Gastrocnemius medialis (tissue), 4 donors: ENCODE measurements around the gene CLCN6. TPM values are rescaled to one million over a fixed set of nuclear protein-coding genes. Genes with fewer than 3 reads are reported as not detected.

ENCODE experiments used
- ATAC-seq, 2 donors: fragments of 150-250 bp; one replicate each; pipeline ENCODE4 v1.9.1; 2016
- DNase-seq, 2 donors: peaks; one replicate each; pipeline ENCODE4 v3.0.0-alpha.2; 2019
- H3K27ac ChIP-seq, 4 donors: fragments of 200-600 bp; sonication (generic); 1 replicate in 1 of 4; 2 replicates in 3 of 4; pipeline ENCODE4 v1.5.1; 2016 to 2018; ENCODE audit warnings: mild to moderate bottlenecking in 2 of 4, moderate library complexity in 1 of 4
- H3K27me3 ChIP-seq, 3 donors: fragments of 200-600 bp; sonication (generic) in 2 of 3; 1 replicate in 1 of 3; 2 replicates in 2 of 3; pipeline versions ENCODE4 v1.5.1 to v1.6.0; 2016 to 2019; ENCODE audit warnings: mild to moderate bottlenecking in 1 of 3, moderate library complexity in 1 of 3
- H3K36me3 ChIP-seq, 2 donors: fragments of 200-600 bp; sonication (generic) in 1 of 2; one replicate each; pipeline ENCODE4 v1.5.1; 2017 to 2018
- H3K4me1 ChIP-seq, 2 donors: fragments of 200-600 bp; sonication (generic) in 1 of 2; one replicate each; pipeline ENCODE4 v1.5.1; 2016 to 2017; ENCODE audit warnings: mild to moderate bottlenecking in 2 of 2
- H3K4me3 ChIP-seq, 4 donors: fragments of 200-600 bp; sonication (generic) in 3 of 4; 1 replicate in 1 of 4; 2 replicates in 3 of 4; pipeline ENCODE4 v1.5.1; 2016 to 2019; ENCODE audit warnings: mild to moderate bottlenecking in 2 of 4
- H3K9me3 ChIP-seq, 3 donors: fragments of 200-600 bp; sonication (generic) in 2 of 3; 1 replicate in 1 of 3; 2 replicates in 2 of 3; pipeline ENCODE4 v1.5.1; 2016 to 2019
- CTCF ChIP-seq, 5 experiments: fragments of 450-650 bp in 3 of 5; fragments of 200-600 bp in 2 of 5; sonication (generic) in 2 of 5; IDR thresholded peaks in 4 of 5; conservative IDR thresholded peaks in 1 of 5; 1 replicate in 4 of 5; 2 replicates in 1 of 5; pipeline ENCODE4 v1.5.1; 2016 to 2019; ENCODE audit warnings: antibody characterized with exemption in 5 of 5, mild to moderate bottlenecking in 3 of 5, moderate library complexity in 3 of 5
- POLR2A ChIP-seq, 2 donors: fragments of 450-650 bp; IDR thresholded peaks; one replicate each; pipeline ENCODE4 v1.6.1; 2017; ENCODE audit warnings: antibody characterized with exemption in 2 of 2, mild to moderate bottlenecking in 2 of 2, moderate library complexity in 2 of 2
- in situ Hi-C, 4 donors: fragments of 200-750 bp; cut with MboI; loops; one replicate each; pipeline versions ENCODE4 v1.15.0 to v1.8.0; 2017; ENCODE audit warnings: low sequenced_read_pairs in 4 of 4
- intact Hi-C: fragments of 100-400 bp; cut with DNase I; formaldehyde crosslinking; loops from one replicate; pipeline ENCODE4 v1.15.1; 2023; ENCODE audit warnings: low total_unique reads
- total RNA-seq, 4 donors: library from RNA; depleted of rRNA; stranded (reverse); fragments of >200 nt; gene quantifications; one replicate each; pipeline versions ENCODE4 v1.1.0 to v1.2.3, GENCODE V29; 2016

CLCN6 gene
- total RNA-seq, 4 donors from 2014 or later: 7.1 to 11.9 (median 9.5) TPM

DNA sequence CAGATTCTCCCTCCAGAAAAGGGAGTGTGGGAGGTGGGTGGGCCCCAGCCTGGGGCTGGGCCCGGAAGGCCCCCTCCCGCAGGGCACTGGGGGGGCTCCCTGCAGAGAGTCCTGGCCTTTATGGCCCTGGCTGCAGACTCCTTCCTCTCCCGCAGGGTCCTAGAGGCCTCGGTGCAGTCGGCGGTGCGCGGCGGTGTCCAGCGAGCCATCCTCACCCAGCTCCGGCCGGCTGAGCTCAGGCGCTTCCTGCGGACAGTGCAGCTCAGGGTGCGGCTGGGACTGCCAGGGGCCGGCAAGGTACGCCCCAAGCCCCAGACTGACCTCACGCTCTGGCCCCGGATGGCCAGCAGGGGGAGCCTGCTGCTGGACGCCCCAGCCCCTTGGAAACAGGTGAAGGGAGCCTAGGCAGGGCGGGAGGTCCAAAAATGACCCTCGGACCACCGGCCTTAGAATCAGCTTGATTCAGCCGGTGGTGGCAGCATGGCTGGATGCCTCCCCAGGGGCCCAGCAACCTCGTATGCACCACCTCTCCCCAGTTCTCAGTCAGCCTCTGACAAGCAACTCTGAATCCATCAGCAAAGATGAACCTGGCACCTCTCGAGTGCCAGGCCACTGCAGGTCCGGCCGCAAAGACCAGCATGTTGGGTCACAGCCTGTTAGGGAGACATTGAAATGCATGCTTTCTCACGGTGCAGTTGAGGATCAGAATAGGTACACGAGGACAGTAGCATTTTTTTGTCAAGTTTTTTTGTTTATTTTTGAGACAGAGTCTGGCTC, 20.8 kb upstream of the CLCN6 start:
- in situ Hi-C loops: loop anchor here in 1 of 4 donors (10.0 kb wide), 1 partner anchor 50 kb away; the partner anchor contains the start of gene AGTRAP

GRCh38 chr1:11786168-11786567, 19.8 kb upstream of the CLCN6 start:
- H3K9me3 ChIP-seq: no peaks in the 10 kb centered on the region
- H3K4me1 ChIP-seq: peaks cover 56 to 64% of the 10 kb centered on the region in 2 donors
- in situ Hi-C loops: loop anchor here in 1 of 4 donors (10.0 kb wide), 1 partner anchor 51 kb away; the partner anchor contains the start of gene AGTRAP
- no peaks in the 10 kb centered on the region for H3K27me3 ChIP-seq
- ATAC-seq (no peak), DNase-seq (no peak)
- no peaks in the 10 kb centered on the region for H3K36me3 ChIP-seq
- intact Hi-C loops: no loop called here
- TF ChIP-seq POLR2A (IDR thresholded peaks at IDR 0.05) (no peak), CTCF (IDR thresholded peaks at IDR 0.05 in 4 of 5, conservative IDR thresholded peaks at IDR 0.05 in 1 of 5) (no peak)
- H3K4me3 ChIP-seq: no peak overlapping the region
- H3K27ac ChIP-seq: peak overlapping the region; percentile 90 to 99 (median 97)

More for the DNA sequence above, 20.8 kb upstream of the CLCN6 start:
- ATAC-seq (peak in 1 of 2 donors; percentile 43), DNase-seq (peak in 1 of 2 donors; percentile 66)
- no peaks in the 10 kb centered on the region for H3K27me3 ChIP-seq
- no peaks in the 10 kb centered on the region for H3K36me3 ChIP-seq
- intact Hi-C loops: no loop called here
- peaks cover 47 to 56% of the 10 kb centered on the region in 2 donors for H3K4me1 ChIP-seq
- peak overlapping the region; percentile 31 to 48 (median 40) for H3K4me3 ChIP-seq
- no peak for TF ChIP-seq POLR2A (IDR thresholded peaks at IDR 0.05)
- peak in 4 of 5 experiments; percentile 87 to 95 (median 91) for TF ChIP-seq CTCF (IDR thresholded peaks at IDR 0.05 in 4 of 5, conservative IDR thresholded peaks at IDR 0.05 in 1 of 5)
- H3K9me3 ChIP-seq: no peaks in the 10 kb centered on the region
- H3K27ac ChIP-seq: peak overlapping the region; percentile 39 to 98 (median 58)

- in situ Hi-C loops (loop anchor here in 1 of 4 donors (10.0 kb wide), 1 partner anchor 53 kb away; the partner anchor contains the start of gene AGTRAP), intact Hi-C loops (loop anchor here (1.0 kb wide), 1 partner anchor 50 kb away; no protein-coding TSS in a partner anchor)
- peak in 1 of 2 donors; percentile 15 for ATAC-seq
- TF ChIP-seq POLR2A (IDR thresholded peaks at IDR 0.05) (no peak), CTCF (IDR thresholded peaks at IDR 0.05 in 4 of 5, conservative IDR thresholded peaks at IDR 0.05 in 1 of 5) (no peak)
- no peaks in the 10 kb centered on the region for H3K9me3 ChIP-seq
- H3K27me3 ChIP-seq: no peaks in the 10 kb centered on the region
- H3K4me3 ChIP-seq: peak overlapping the region in 3 of 4 donors; percentile 11 to 23 (median 19)
- peak in 1 of 2 donors; percentile 72 for DNase-seq
- H3K27ac ChIP-seq: peak overlapping the region; percentile 90 to 99 (median 97)
- H3K4me1 ChIP-seq: peaks cover 68 to 76% of the 10 kb centered on the region in 2 donors
- peaks cover 0 to 6% of the 10 kb centered on the region in 2 donors for H3K36me3 ChIP-seq
Observed at GRCh38 chr1:11787251-11787803, 18.7 kb upstream of the CLCN6 start.

- no peak for TF ChIP-seq CTCF (IDR thresholded peaks at IDR 0.05 in 4 of 5, conservative IDR thresholded peaks at IDR 0.05 in 1 of 5)
- in situ Hi-C loops (loop anchor here in 1 of 4 donors (10.0 kb wide), 1 partner anchor 53 kb away; the partner anchor contains the start of gene AGTRAP), intact Hi-C loops (loop anchor here (1.0 to 2.0 kb wide), 2 partner anchors 51 to 107 kb away; no protein-coding TSS in a partner anchor)
- no peak for ATAC-seq
- Histone ChIP-seq H3K4me3 (peak overlapping the region in 1 of 4 donors; percentile 11), H3K9me3 (no peaks in the 10 kb centered on the region), H3K27me3 (no peaks in the 10 kb centered on the region), H3K4me1 (peaks cover 74 to 81% of the 10 kb centered on the region in 2 donors), H3K27ac (peak overlapping the region; percentile 90 to 99 (median 97)), H3K36me3 (peaks cover 0 to 12% of the 10 kb centered on the region in 2 donors)
- DNase-seq: peak in 1 of 2 donors; percentile 20
Observed at GRCh38 chr1:11787804-11788436, 18.1 kb upstream of the CLCN6 start.
